Hematopoietic multipotent progenitor cell treated with erythropoietin and hydrocortisone succinate and interleukin-3 and kit ligand, for 6 days (in vitro differentiated cells): ENCODE data around the gene GGTLC2.
"Not testable (repeated sequence)": the region's sequence is repeated elsewhere in the genome, so short reads cannot be mapped to it uniquely, and the experiment has no call there.

Experiments used
- DNase-seq: peaks from one replicate; pipeline ENCODE4 v3.0.0-alpha.2; 2015

Gene GGTLC2

GRCh38 chr22:22670076-22670795, 25.8 kb downstream of the GGTLC2 start:
- no peak for DNase-seq

DNA sequence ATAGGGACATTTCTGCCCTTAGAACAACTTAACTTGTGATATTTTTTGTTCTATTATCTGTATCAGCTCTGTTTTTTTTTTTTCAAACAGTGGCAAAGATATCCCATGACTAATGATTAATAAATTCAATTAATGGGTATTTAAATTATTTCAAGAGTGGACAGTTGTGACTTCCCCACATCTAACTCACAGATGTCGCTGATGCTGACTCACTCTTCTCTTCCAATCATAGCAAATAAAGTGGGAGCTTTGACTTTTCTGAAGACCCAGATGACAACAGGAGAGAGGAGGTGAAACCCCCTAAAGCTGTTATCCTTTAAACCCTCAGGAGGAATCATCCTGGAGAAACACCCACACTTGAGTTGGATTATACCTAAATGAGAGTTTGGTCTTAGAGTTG, 27.1 kb downstream of the GGTLC2 start:
- no peak for DNase-seq

- DNase-seq: no peak
Measured at GRCh38 chr22:22673099-22673498, 28.7 kb downstream of the GGTLC2 start.

DNA sequence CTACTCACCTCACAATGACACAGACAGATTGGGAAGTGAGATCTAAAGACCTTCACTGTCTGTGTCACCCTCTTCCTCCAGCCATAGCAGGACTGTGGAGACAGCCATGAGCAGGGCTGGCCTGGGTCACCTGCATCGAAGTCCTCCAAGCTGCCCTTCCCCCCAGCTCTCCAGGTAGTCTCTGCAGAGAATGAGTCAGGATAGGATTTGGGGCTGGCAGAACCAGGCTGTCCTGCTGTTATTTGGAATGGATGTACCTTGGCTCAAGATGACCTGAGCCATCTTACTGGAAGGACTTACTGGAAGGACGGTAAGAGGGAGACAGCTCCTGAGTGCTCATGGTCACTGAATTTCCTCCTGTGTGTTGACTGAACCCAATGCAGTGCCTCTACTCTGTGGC, 29.2 kb downstream of the GGTLC2 start:
- no peak for DNase-seq

DNA sequence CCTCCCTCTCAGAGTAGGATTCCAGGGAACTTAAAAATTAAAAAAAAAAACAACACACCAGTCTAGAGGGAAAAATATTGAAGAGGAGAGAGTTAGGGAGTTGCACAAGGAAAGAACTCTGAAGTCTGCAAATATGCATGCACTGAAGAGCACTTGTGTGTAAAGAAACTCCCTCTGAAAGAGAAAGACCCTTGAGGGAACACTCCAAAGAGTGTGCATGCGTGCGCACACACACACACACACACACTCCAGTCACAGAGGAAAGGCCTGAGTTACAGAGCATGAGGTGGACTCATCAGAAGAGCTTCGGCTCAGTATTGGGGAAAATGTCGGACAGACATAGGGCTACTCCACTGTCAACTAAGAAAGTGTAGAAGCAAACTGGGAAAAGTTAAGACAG, 30.1 kb downstream of the GGTLC2 start:
- DNase-seq: no peak

GRCh38 chr22:22678970-22679369, 34.6 kb downstream of the GGTLC2 start:
- DNase-seq: no peak

DNA sequence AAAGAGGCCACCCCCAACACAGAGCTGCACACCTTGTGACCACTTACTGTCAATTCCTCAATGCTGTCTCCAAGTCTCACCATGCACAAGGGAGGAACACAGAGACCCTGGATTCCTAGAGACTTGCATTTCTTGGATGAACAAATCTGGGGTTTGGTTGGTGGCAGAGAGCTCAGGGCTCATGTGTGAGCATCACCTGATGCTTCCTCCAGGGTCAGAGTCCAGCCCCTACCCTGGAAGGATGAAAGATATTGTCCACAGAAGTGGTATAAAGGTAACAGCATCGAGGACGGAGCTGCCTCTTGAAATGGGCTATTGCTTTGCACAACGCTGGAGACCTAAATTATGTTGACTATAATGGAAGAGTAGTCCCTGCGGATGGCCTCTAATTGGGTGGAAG, 36.0 kb downstream of the GGTLC2 start:
- DNase-seq: no peak

GRCh38 chr22:22681221-22681739, 36.9 kb downstream of the GGTLC2 start:
- DNase-seq: no peak

DNA sequence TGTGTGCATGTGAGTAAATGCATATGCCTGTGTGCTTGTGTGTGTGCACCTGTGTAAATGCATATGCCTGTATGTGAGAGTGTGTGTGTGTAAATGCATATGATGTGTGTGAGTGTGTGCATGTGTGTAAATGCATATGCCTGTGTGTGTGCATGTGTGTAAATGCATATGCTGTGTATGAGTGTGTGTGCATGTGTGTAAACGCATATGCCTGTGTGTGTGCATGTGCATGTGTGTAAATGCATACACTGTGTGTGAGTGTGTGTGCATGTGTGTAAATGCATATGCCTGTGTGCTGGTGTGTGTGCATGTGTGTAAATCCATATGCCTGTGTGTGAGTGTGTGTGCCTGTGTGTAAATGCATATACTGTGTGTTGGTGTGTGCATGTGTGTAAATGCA, 37.8 kb downstream of the GGTLC2 start:
- DNase-seq: no peak

- DNase-seq: no peak
Measured at GRCh38 chr22:22682807-22683667, 38.6 kb downstream of the GGTLC2 start.

DNA sequence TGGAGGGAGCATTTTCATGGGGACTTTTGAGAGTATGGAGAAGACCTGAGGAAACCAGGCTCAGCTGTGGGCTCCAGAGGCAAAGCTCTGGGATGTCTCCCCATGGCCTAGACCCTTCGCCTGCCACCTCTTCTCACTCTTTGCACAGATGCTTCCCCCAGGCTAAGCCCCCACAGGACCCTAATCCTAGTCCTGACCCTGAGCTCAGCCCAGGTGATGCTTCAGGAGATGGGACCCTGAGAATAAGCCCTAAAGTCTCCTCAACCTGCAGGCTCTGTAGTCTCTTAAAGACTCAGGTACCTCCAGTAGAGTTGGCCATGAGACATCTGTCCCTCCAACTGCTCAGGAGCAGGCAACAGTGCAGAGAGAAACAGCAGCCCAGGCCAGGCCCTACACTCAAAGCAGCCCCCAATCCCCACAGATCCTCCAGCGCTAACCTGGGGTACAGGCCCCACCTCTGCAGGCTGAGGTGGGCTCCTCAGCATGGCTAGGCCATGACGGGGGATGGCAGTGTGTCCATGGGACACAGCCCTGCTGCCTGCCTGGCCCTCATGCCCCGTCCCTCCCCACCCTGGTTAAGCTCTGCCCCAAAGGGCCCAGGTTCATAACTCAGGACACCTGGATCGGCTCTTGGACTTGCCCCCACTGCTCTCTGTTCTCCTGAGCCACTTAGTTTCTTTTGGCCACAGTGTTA, 39.4 kb downstream of the GGTLC2 start:
- no peak for DNase-seq

GRCh38 chr22:22684580-22685561, 40.5 kb downstream of the GGTLC2 start:
- DNase-seq: peak; percentile 52

DNA sequence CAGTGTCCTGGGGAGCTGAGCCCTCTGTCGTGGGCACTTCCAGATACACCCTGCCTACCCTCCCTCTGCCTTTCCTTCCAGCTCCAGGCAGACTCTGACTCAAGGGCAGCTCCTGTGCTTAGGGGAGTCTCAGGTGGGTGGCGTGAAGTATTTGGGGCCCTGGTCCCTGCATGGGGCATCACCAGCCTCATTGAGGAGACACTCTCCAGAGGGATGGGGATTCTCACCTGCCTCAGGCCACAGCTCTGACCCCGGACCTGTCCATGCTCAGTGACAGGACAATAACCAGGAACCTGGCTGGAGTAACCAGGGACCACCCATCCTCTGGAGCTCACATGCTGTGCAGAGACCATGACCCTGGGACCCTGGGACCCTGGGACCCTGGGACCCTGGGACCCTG, 41.2 kb downstream of the GGTLC2 start:
- DNase-seq: no peak

DNA sequence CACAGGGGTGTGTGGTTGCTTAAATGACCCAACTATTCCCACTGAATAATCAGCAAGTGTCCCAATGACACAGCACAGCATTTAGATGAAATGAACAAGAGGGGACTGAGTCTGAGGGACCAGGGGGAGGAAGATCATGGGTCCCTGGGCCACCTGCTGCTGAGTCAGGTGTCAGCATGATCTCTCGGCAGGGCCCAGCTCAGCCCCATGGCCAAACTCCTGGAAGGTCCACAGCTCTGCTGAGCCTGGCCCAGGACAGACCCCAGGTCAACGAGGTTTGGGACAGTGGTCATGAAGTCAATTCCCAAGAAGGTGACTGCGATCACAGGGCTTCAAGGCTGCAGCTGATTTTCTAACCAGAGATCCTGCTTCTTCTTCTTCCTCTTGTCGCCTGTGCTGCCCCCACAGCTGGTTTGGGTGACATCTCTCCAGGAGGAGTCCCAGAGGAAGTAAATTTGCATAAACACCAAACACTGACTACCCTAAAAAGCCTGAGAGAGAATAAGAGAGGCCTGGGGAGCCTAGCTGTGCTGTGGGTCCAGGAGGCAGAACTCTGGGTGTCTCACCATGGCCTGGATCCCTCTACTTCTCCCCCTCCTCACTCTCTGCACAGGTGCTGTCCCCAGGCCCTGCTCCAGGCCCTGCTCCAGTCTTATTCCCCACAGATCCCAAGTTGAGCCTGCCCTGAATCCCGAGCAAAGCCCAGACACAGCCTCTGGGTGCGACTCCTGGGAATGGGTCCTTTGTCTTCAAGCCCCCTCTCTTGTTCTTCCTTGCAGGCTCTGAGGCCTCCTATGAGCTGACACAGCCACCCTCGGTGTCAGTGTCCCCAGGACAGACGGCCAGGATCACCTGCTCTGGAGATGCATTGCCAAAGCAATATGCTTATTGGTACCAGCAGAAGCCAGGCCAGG, 42.0 kb downstream of the GGTLC2 start:
- not testable (repeated sequence) for DNase-seq

DNA sequence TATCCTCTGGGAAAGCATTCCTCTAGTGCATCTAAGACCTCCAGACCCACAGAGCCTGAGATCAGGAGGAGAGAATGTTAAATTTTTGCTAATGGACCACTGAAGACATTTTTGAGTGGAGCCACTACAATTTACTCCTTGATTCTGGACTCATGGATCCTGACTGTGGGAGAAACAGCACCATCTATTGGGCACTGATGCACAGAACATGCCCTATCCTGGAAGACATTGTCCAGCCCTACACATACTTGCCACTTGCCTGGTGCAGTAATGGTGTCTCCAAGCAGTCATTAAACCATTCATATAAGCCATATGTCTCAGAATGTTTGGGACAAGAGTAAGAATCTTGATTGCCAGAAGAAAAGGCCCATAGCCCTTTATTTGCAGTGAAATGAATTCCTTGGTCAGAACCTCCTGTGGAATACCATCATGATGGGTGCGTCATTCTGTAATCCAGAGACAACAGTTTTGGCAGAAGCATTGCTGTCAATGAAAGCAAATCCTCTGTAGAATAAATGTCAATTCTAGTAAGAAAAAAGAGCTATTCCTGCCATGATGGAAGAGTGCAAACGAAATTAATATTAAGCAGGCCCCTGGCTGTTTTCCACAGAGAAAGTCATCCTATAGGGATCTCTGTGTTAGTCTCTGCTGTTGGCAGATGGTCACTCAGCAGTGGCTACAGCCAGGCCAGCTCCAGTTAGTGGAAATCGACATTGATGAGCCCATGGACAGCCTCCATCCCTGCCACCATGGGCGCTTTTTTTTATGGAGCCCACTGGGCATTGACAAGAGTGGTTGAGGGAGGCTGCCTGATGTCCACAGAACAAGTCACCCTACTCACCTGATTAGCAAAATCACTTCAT, 43.5 kb downstream of the GGTLC2 start:
- peak; percentile 76 for DNase-seq

DNA sequence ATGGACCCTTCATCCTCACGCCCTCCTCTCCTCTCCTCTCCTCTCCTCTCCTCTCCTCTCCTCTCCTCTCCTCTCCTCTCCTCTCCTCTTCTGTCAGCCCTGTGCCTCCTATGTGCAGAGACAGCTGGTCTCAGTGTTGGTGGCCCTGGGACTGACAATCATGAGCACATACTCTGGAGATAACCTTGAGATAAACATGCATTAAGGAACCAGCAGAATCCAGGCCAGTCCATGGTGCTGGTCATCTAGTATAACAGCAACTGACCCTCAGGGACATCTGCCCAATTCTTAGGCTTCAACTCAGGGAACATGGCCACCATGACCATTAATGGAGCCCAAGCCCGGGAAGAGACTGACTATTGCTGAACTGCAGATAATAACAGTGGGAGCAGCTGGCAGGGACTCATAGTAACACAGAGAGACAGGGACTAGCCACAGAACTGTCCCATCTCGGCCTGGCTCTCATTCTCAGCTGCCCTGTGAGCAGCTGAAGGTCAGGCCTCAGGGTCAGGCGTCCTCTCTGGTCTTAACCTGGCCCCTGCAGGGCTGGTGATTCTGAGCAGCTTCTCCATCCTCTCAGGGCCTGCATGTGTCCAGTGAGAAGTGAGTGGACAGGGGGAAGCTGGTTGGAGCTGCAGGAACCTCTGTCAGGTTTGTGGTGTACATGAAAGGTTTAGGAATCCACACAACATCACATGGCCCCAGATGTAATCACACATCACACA, 45.4 kb downstream of the GGTLC2 start:
- DNase-seq: no peak

DNA sequence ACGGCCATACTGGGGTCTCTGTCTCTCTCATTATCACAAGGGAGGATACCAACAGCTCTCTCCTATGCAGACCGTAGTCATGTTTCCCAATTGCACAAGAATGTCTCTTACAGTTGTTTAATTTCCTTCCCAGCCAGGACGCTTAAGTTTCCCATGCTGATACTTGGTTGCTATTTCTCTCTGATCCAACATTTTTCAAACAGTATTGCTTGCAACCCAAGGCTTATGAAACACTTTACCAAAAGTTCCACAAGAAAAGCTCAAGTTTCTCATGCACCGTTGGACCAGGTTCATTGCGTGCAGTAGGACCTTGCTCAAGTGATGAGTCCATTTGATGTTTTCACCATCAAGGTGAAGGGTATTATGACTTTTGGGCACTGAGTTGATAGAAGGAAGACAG, 46.6 kb downstream of the GGTLC2 start:
- no peak for DNase-seq

- DNase-seq: peak; percentile 32
Measured at GRCh38 chr22:22691716-22692701, 47.6 kb downstream of the GGTLC2 start.
